ENCODE measurements around the gene PRPF31. TPM values are rescaled to one million over a fixed set of nuclear protein-coding genes. Genes with fewer than 3 reads are reported as not detected.

Gene PRPF31
- total RNA-seq, 1 donor = 32.6 TPM

- DNase-seq (ENCODE audit: low read depth) = no peak
- H3K4me3 ChIP-seq (ENCODE audit: low read depth, low read length) = no peak overlapping the region
- no peak for TF ChIP-seq CTCF (IDR thresholded peaks at IDR 0.05; ENCODE audit: insufficient read depth, low read length)
Measured at GRCh38 chr19:54180691-54181091, 65.1 kb downstream of the PRPF31 start.

Other genes with a start within 250 kb of the PRPF31 start
- gene MYADM, start 247.9 kb upstream of the PRPF31 start, total RNA-seq (ENCODE audit: low replicate concordance) = 6.8 and 30.2 TPM in 2 replicates
- not detected in 2 replicates for gene PRKCG, start 233.6 kb upstream of the PRPF31 start, total RNA-seq (ENCODE audit: low replicate concordance)
- 0.57 and 1.9 TPM in 2 replicates for gene CACNG7, start 206.5 kb upstream of the PRPF31 start, total RNA-seq (ENCODE audit: low replicate concordance)
- 0.41 and 0.45 TPM in 2 replicates for gene CACNG8, start 152.8 kb upstream of the PRPF31 start, total RNA-seq (ENCODE audit: low replicate concordance)
- gene CACNG6, start 124.1 kb upstream of the PRPF31 start, total RNA-seq (ENCODE audit: low replicate concordance) = 1.1 TPM in 1 of 2 replicates, not detected in the other
- gene VSTM1, start 51.9 kb upstream of the PRPF31 start, total RNA-seq (ENCODE audit: low replicate concordance) = not detected in 2 replicates
- gene TARM1, start 34.4 kb upstream of the PRPF31 start, total RNA-seq (ENCODE audit: low replicate concordance) = not detected in 2 replicates
- gene OSCAR, start 15.0 kb upstream of the PRPF31 start, total RNA-seq (ENCODE audit: low replicate concordance) = 0.63 and 2.5 TPM in 2 replicates
- gene NDUFA3, start 12.9 kb upstream of the PRPF31 start, total RNA-seq (ENCODE audit: low replicate concordance) = 9.0 and 11.4 TPM in 2 replicates
- 8.9 and 18.3 TPM in 2 replicates for gene TFPT, start 97 bp upstream of the PRPF31 start, total RNA-seq (ENCODE audit: low replicate concordance)
- gene CNOT3, start 22.0 kb downstream of the PRPF31 start, total RNA-seq (ENCODE audit: low replicate concordance) = 6.0 and 9.8 TPM in 2 replicates
- 4.4 and 6.8 TPM in 2 replicates for gene LENG1, start 44.0 kb downstream of the PRPF31 start, total RNA-seq (ENCODE audit: low replicate concordance)
- gene TMC4, start 57.4 kb downstream of the PRPF31 start, total RNA-seq (ENCODE audit: low replicate concordance) = 0.27 and 0.82 TPM in 2 replicates
- gene MBOAT7, start 73.8 kb downstream of the PRPF31 start, total RNA-seq (ENCODE audit: low replicate concordance) = 46.9 and 48.7 TPM in 2 replicates
- 42.8 and 67.6 TPM in 2 replicates for gene TSEN34, start 75.6 kb downstream of the PRPF31 start, total RNA-seq (ENCODE audit: low replicate concordance)
- gene RPS9, start 85.1 kb downstream of the PRPF31 start, total RNA-seq (ENCODE audit: low replicate concordance) = 1,882 and 1,909 TPM in 2 replicates
- gene LILRB3, start 107.3 kb downstream of the PRPF31 start, total RNA-seq (ENCODE audit: low replicate concordance) = not detected in 2 replicates
- gene LILRA6, start 127.0 kb downstream of the PRPF31 start, total RNA-seq (ENCODE audit: low replicate concordance) = not detected in 2 replicates
- not detected in 2 replicates for gene LILRB5, start 141.5 kb downstream of the PRPF31 start, total RNA-seq (ENCODE audit: low replicate concordance)
- gene LILRB2, start 165.4 kb downstream of the PRPF31 start, total RNA-seq (ENCODE audit: low replicate concordance) = not detected in 2 replicates
- not detected in 2 replicates for gene LILRA5, start 197.4 kb downstream of the PRPF31 start, total RNA-seq (ENCODE audit: low replicate concordance)
- not detected in 2 replicates for gene LILRA4, start 223.4 kb downstream of the PRPF31 start, total RNA-seq (ENCODE audit: low replicate concordance)
- gene LAIR1, start 249.2 kb downstream of the PRPF31 start, total RNA-seq (ENCODE audit: low replicate concordance) = not detected in 2 replicates

Measured in fibroblast of the aortic adventitia (primary cell).